Memory B cell (primary cell): ENCODE results near the gene THAP4.
"Not testable (repeated sequence)": the region's sequence is repeated elsewhere in the genome, so short reads cannot be mapped to it uniquely, and the experiment has no call there.

Experiments used
- ATAC-seq: fragments of 150-1000 bp; cut with Tn5 transposase; 2 replicates; pipeline ENCODE4 v1.10.0; 2021; ENCODE audit warnings: low read depth, mild to moderate bottlenecking, moderate library complexity
- DNase-seq, 2 donors: peaks; one replicate each; pipeline ENCODE4 v3.0.0; 2022; ENCODE audit warnings: low spot score in 2 of 2
- H3K27ac Mint-ChIP-seq: one replicate; pipeline ENCODE4 v1.8.0; 2022; ENCODE audit warnings: mild to moderate bottlenecking, moderate library complexity, mixed read lengths
- H3K27me3 Mint-ChIP-seq: one replicate; pipeline ENCODE4 v1.8.0; 2022; ENCODE audit warnings: mixed read lengths
- H3K36me3 Mint-ChIP-seq: one replicate; pipeline ENCODE4 v1.8.0; 2022; ENCODE audit warnings: mild to moderate bottlenecking, mixed read lengths
- H3K4me1 Mint-ChIP-seq: one replicate; pipeline ENCODE4 v1.8.0; 2022; ENCODE audit warnings: mixed read lengths
- H3K4me3 Mint-ChIP-seq: one replicate; pipeline ENCODE4 v1.8.0; 2022; ENCODE audit warnings: mild to moderate bottlenecking, moderate library complexity, mixed read lengths
- H3K9me3 Mint-ChIP-seq: one replicate; pipeline ENCODE4 v1.8.0; 2022; ENCODE audit warnings: mixed read lengths

The THAP4 gene

GRCh38 chr2:241582328-241582727 lies 54.6 kb downstream of the THAP4 start:
- no peak overlapping the region for H3K4me3 Mint-ChIP-seq
- no peak overlapping the region for H3K27ac Mint-ChIP-seq
- H3K4me1 Mint-ChIP-seq = no peaks in the 10 kb centered on the region
- H3K27me3 Mint-ChIP-seq = no peaks in the 10 kb centered on the region
- H3K36me3 Mint-ChIP-seq = peaks cover 38% of the 10 kb centered on the region
- peaks cover 2% of the 10 kb centered on the region for H3K9me3 Mint-ChIP-seq
- DNase-seq (no peak), ATAC-seq (no peak)

- DNase-seq (no peak), ATAC-seq (no peak)
- Mint-ChIP-seq H3K9me3 (no peaks in the 10 kb centered on the region), H3K27me3 (no peaks in the 10 kb centered on the region), H3K27ac (no peak overlapping the region), H3K4me1 (no peaks in the 10 kb centered on the region), H3K4me3 (no peak overlapping the region), H3K36me3 (peaks cover 16% of the 10 kb centered on the region)
Observed at GRCh38 chr2:241579281-241579680, 57.7 kb downstream of the THAP4 start.

- H3K9me3 Mint-ChIP-seq = no peaks in the 10 kb centered on the region
- no peak for ATAC-seq
Observed at GRCh38 chr2:241577413-241578122, 59.4 kb downstream of the THAP4 start.

DNA sequence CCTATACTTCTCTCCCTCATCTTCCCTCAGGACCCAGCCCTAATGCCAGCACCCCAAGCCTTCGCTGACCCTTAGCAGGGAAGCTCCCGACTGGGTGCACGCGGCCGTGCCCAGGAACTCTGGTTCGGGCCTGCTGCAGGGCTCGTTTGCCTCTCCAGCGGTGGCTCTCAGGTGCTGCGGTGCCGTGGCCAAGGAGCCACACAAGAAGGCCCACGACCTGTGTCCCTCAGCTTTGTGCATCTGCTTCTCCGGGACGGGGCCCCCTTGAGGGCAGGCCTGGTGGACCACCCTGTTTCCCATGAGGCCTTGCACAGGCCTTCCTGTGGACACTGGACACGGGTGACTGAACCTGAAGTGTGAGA lies 60.7 kb downstream of the THAP4 start:
- Mint-ChIP-seq H3K27me3 (no peaks in the 10 kb centered on the region), H3K4me1 (no peaks in the 10 kb centered on the region), H3K27ac (no peak overlapping the region), H3K9me3 (no peaks in the 10 kb centered on the region), H3K4me3 (no peak overlapping the region), H3K36me3 (peaks cover 2% of the 10 kb centered on the region)
- DNase-seq (no peak), ATAC-seq (no peak)

More at GRCh38 chr2:241577413-241578122, 59.4 kb downstream of the THAP4 start:
- Mint-ChIP-seq H3K36me3 (peaks cover 11% of the 10 kb centered on the region), H3K27me3 (no peaks in the 10 kb centered on the region), H3K4me3 (no peak overlapping the region), H3K27ac (no peak overlapping the region), H3K4me1 (no peaks in the 10 kb centered on the region)
- no peak for DNase-seq

- DNase-seq (no peak), ATAC-seq (no peak)
- Mint-ChIP-seq H3K36me3 (peaks cover 2% of the 10 kb centered on the region), H3K27ac (no peak overlapping the region), H3K4me3 (no peak overlapping the region), H3K4me1 (no peaks in the 10 kb centered on the region), H3K9me3 (no peaks in the 10 kb centered on the region), H3K27me3 (no peaks in the 10 kb centered on the region)
Observed at GRCh38 chr2:241575624-241576292, 61.2 kb downstream of the THAP4 start.

DNA sequence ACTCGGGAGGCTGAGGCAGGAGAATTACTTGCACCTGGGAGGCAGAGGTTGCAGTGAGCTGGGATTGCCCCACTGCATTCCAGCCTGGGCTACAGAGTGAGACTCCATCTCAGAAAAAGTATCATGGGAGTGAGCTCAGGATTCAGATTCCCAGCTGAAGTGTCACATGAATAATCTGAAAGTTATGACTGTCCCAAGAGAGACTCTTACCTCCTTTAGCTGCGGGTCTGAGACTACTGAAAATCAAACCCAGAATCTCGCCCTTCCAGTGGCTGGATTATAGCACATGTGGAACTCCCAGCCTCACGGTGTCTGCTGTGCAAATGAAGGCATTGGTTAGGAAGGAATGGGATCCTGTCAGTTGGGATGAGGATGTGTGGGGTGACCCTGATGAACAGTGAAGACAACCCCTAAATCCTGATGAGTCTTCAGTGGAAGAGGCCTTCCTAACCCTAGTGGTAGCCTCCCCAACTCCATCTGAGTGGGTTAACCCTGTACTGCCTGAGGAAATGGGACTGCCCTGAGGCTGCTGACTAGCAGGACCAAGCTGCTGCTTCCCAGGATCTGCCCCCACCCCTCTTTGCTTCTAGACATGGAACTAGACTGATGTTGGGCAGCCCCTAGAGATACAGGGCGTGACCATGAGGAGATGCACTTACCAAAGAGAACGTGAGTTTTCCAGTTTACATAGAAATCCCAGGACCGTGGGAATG lies 61.9 kb downstream of the THAP4 start:
- Mint-ChIP-seq H3K27ac (no peak overlapping the region), H3K4me3 (no peak overlapping the region)

GRCh38 chr2:241573741-241574140 lies 63.2 kb downstream of the THAP4 start:
- no peak for ATAC-seq
- no peaks in the 10 kb centered on the region for H3K27me3 Mint-ChIP-seq

More for the DNA sequence above, 61.9 kb downstream of the THAP4 start:
- Mint-ChIP-seq H3K36me3 (peaks cover 3% of the 10 kb centered on the region), H3K27me3 (no peaks in the 10 kb centered on the region), H3K9me3 (no peaks in the 10 kb centered on the region), H3K4me1 (no peaks in the 10 kb centered on the region)
- no peak for ATAC-seq
- DNase-seq = no peak

GRCh38 chr2:241572915-241573651 lies 63.9 kb downstream of the THAP4 start:
- H3K27me3 Mint-ChIP-seq, DNase-seq, H3K4me1 Mint-ChIP-seq, H3K4me3 Mint-ChIP-seq, H3K36me3 Mint-ChIP-seq, ATAC-seq, H3K27ac Mint-ChIP-seq, H3K9me3 Mint-ChIP-seq: not testable (repeated sequence)

More at GRCh38 chr2:241573741-241574140, 63.2 kb downstream of the THAP4 start:
- H3K4me3 Mint-ChIP-seq = no peak overlapping the region
- peaks cover 8% of the 10 kb centered on the region for H3K36me3 Mint-ChIP-seq
- no peaks in the 10 kb centered on the region for H3K9me3 Mint-ChIP-seq
- no peak overlapping the region for H3K27ac Mint-ChIP-seq
- no peaks in the 10 kb centered on the region for H3K4me1 Mint-ChIP-seq
- DNase-seq = no peak

DNA sequence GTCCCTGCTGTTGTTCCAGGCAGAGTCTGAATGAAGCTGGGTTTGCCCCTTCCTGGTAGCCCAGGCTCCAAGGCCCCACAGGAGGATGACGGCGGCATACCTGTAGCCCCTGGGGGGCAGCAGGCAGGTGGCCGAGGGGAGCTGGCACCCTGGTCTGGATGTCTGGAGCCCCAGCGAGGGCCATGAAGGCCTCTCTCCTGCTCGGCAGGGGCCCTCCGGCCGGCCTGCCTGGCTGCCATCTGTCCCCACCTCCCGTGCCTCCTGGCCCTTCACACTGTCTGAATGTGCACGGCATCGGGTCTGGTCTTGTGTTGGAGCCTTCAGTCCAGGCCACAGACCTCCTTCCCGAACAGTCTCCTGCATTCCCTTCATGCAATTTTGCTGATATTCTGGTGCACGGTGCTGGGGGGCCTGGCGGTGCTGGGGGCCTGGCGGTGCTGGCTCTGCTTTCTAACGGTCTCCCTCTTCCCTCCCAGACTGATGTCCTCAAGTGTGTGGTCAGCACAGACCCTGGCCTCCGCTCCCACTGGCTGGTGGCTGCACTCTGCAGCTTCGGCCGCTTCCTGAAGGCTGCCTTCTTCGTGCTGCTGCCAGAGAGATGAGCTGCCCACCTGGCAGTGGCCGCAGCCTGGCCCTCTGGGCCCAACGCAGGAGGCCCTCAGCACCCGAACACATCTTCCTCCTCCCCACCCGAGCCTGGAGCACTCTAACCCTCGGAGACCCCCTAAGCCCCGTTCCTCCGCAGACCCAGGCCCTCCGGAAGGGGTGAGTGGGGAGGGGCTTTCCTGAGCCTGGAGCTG lies 64.9 kb downstream of the THAP4 start:
- Mint-ChIP-seq H3K4me1 (no peaks in the 10 kb centered on the region), H3K27ac (no peak overlapping the region), H3K27me3 (no peaks in the 10 kb centered on the region), H3K36me3 (peaks cover 8% of the 10 kb centered on the region), H3K9me3 (no peaks in the 10 kb centered on the region), H3K4me3 (no peak overlapping the region)
- DNase-seq (no peak), ATAC-seq (no peak)

DNA sequence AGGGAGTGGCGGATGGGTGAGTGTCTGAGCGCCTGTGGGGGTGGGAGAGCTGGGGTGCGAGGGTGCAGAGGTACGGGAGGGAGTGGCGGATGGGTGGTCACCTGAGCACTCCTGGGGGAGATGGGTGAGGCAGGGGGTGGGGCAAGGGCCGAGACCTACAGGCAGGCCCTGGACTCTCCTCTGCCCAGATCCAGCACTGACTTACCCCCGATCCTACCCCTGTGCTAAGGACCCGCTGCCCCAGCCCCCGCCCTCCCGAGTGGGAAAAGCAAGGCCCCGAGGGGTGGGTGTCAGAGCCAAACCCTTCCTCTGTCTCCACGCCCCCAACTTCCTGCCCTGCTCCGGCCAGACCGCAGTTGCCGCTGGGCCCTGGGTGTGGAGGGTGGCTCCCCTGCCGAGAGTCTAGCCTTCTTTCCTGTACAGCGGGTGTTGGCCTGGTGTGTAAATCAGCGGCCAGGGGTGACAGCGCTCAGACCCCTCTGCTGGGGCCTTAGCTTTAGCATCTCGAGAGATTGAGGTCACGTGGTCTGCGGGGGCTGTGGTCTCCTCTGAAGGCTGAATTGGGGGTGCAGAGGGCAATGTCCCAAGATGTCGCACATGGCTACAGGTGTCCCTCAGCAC lies 65.9 kb downstream of the THAP4 start:
- Mint-ChIP-seq H3K4me1 (no peaks in the 10 kb centered on the region), H3K9me3 (no peaks in the 10 kb centered on the region), H3K27me3 (no peaks in the 10 kb centered on the region), H3K27ac (no peak overlapping the region), H3K36me3 (peaks cover 8% of the 10 kb centered on the region), H3K4me3 (no peak overlapping the region)
- ATAC-seq (no peak), DNase-seq (no peak)

DNA sequence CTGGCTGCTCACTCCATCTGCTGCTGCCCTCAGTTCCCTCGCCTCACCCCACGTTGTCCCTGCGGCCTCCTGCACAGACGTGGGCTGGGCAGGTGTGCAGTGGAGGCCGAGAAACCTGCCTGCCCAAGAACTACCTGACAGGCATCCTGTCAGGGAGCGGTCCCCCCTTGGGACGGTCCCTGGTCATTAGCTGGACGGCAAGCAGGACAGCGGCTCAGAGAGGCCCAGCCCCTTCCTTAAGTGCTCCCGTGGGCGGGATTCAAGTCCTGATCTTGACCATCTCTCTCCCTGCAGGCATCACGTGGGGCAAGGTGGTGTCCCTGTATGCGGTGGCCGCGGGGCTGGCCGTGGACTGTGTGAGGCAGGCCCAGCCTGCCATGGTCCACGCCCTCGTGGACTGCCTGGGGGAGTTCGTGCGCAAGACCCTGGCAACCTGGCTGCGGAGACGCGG lies 67.1 kb downstream of the THAP4 start:
- DNase-seq (no peak), ATAC-seq (no peak)
- peaks cover 8% of the 10 kb centered on the region for H3K36me3 Mint-ChIP-seq
- no peaks in the 10 kb centered on the region for H3K9me3 Mint-ChIP-seq
- H3K27me3 Mint-ChIP-seq = no peaks in the 10 kb centered on the region
- peaks cover 3% of the 10 kb centered on the region for H3K4me1 Mint-ChIP-seq
- H3K27ac Mint-ChIP-seq = no peak overlapping the region
- no peak overlapping the region for H3K4me3 Mint-ChIP-seq

DNA sequence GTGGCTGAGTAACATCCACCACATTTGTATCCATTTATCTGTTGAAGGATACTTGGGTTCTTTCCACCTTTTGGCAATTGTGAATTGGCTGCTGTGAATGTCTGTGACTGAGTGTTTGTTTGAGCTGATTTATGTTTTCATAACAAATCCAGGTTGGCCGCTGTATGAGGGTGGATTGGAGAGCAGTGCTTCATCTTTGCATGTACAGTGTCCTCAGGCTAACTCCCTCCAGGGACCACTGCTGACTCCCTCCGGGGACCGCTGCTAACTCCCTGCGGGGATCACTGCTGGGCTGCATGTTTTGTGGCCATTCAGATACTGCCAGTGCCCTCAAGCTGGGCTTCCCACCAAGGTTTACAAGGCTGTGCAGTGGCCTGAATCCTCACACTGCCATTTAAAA lies 68.2 kb downstream of the THAP4 start:
- no peak overlapping the region for H3K4me3 Mint-ChIP-seq
- no peak for DNase-seq
- no peak overlapping the region for H3K27ac Mint-ChIP-seq
- H3K9me3 Mint-ChIP-seq = no peaks in the 10 kb centered on the region
- ATAC-seq = no peak
- no peaks in the 10 kb centered on the region for H3K27me3 Mint-ChIP-seq
- peaks cover 3% of the 10 kb centered on the region for H3K4me1 Mint-ChIP-seq
- H3K36me3 Mint-ChIP-seq = peaks cover 8% of the 10 kb centered on the region

- Mint-ChIP-seq H3K27me3 (peaks cover 3% of the 10 kb centered on the region), H3K36me3 (peaks cover 6% of the 10 kb centered on the region)
- ATAC-seq = no peak
Observed at GRCh38 chr2:241567776-241568175, 69.2 kb downstream of the THAP4 start.

More at GRCh38 chr2:241567776-241568175, 69.2 kb downstream of the THAP4 start:
- no peak overlapping the region for H3K27ac Mint-ChIP-seq
- peaks cover 3% of the 10 kb centered on the region for H3K4me1 Mint-ChIP-seq
- H3K9me3 Mint-ChIP-seq = no peaks in the 10 kb centered on the region
- no peak for DNase-seq
- H3K4me3 Mint-ChIP-seq = no peak overlapping the region
